Measurements from ENCODE around the gene MACROD1.

MACROD1 gene

DNA sequence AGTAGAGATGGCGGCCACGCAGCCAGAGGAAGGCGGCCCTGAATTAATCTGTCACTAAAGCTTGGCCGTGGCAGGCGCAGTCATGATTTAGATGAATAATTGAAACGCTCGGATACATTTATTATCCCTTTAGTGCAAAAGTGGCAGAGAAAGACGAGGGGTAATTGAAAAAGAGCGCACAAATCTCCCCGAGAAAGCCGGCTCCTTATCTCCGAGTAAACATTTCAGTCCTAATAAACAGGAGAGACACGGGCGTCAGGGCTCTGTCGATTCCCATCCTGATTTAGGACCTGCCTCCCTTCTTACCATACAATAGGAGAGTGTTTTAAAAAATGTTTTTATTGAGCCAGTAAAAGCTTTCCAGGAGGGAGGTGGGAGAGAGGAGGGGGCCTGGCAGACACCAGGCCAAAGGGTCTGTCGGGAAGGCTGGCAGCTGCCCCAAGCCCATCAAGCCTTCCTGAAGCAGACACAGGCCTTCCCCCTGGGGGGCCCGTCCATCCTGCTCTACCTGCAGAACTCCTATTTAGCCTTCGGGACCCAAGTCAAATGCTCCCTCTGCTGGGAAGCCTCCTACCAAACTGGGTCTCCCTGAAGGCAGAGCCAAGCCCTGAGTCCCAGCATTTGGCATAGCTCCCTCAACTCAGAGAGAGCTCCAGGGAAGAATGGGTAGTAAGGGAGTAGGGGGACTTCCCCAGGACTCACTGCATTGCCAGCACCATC, 156.8 kb downstream of the MACROD1 start:
- no peak for DNase-seq

DNA sequence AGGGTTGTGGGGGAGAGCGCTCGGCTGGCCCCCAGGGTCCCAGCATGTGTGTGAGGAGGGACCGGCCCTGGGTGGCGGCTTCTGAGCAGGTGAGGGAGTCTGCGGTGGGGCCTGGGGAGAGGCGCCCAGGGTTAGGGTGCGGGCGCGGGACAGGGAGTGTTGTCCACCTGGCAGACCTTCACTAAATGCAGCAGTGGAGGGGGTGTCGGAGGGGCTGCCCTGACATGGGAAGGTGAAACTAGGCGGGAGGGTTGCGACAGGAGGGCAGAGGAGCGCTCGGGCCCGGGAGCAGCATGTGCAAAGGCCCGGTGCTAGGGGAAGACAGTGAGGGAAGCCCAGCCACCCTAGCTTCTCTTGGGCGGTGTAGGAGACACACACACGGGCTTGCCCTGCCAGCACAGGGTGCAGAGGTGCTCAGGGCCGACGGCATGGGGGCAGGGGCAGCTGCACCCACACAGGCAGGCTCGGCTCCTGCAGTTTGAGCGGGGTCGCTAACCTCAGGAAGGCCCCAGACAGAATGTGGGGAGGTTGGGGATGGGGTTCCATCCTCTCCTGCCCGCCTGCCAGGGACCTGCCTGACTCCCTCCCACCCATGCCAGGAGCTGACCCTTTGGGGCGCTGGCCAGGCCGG, 157.5 kb downstream of the MACROD1 start:
- DNase-seq: no peak

GRCh38 chr11:64007629-64008282, 158.2 kb downstream of the MACROD1 start:
- peak; percentile 80 for DNase-seq

DNA sequence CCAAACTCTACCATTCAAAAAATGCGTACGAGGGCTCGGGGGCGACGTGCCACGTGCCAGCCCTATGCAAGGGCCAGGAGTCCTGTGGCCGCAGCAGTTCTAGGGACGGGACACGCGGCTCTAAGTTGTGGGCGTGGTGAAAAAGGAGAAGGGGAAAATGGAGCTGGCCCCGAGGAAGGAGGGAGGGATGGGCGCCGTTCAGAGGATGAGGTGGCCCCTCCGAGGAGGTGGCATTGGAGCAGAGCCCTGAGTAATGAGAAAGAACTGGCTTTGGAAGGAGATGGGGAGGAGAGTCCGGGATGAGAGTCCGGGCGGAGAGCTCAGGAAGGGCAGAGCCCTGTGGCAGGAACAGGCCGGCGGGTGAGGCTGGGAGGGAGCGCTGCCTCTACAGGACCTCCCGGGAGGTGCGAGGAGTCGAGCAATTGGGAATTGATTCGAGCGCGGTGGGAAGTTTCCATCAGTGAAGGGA, 158.7 kb downstream of the MACROD1 start:
- peak; percentile 59 for DNase-seq

GRCh38 chr11:64006398-64006797, 159.5 kb downstream of the MACROD1 start:
- no peak for DNase-seq

GRCh38 chr11:64005691-64006090, 160.2 kb downstream of the MACROD1 start:
- DNase-seq: no peak

DNA sequence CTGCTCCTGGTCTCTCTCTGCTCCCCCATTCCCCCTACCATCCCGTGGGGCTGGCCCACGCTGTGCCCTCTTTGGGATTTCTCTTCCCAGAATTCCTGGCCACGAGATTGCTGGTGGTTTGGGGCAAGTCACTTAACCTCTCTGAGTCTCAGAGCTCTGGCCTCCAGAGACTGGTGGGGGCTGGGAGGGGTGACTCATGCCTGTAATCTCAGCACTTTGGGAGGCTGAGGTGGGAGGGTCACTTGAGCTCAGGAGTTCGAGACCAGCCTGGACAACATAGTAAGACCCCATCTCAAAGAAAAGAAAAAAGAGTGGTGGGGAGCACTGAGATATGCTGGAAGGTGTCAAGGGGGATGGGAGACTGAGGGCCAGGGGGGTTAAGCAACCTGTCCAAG, 161.3 kb downstream of the MACROD1 start:
- DNase-seq: no peak

GRCh38 chr11:64003807-64004589, 161.9 kb downstream of the MACROD1 start:
- no peak for DNase-seq

DNA sequence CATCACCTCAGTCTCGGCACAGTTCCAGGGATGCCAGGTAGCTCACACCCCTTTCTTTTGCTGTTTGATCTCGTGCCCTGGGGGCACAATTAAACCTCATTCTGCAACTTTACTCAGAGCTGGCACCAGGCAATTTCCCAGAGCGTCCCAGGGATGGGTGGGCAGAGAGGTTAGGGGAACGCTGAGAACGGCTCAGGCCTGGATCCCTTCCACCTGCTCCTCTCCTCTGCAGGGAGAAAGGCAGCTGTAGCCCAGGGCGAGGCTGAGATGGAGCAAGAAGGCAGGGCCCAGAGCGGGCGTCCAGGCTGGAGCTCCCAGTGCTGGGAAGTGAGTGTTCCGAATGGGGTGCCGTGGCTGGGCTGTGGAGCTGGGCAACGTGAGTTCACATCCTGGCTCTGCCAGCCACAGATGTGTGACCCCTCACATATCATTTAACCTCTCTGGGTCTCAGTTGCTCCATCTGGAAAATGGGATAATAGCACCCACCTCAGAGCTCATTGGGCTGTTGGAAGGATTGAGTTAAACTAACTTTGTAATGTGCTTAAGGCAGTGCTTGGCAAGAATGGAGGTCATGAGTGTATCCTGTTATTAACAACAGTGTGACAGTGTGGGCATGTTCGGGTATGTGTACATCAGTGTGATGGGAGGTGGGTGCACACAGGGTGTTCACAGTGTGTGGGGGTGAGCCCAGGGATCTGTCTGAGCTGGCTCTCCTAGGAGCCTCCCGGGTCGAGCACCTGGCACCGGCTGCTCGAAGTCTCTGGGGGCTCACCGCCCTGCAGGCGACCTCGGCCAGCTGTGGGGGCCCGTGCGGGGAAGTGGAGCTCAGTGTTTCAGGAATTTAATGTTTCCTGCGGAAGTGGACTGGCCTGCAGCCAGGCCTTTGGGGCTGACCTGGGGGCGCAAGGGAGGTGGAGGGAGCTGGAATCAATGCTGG, 164.2 kb downstream of the MACROD1 start:
- DNase-seq: peak; percentile 87

GRCh38 chr11:64000740-64001483, 165.0 kb downstream of the MACROD1 start:
- no peak for DNase-seq

- DNase-seq: peak; percentile 85
Measured at GRCh38 chr11:64000026-64000739, 165.7 kb downstream of the MACROD1 start.

- DNase-seq: peak; percentile 70
Measured at GRCh38 chr11:63999349-64000025, 166.4 kb downstream of the MACROD1 start.

- DNase-seq: peak; percentile 48
Measured at GRCh38 chr11:63998558-63999348, 167.2 kb downstream of the MACROD1 start.

- DNase-seq: no peak
Measured at GRCh38 chr11:63997801-63998337, 168.0 kb downstream of the MACROD1 start.

GRCh38 chr11:63997104-63997700, 168.7 kb downstream of the MACROD1 start:
- no peak for DNase-seq

- DNase-seq: no peak
Measured at GRCh38 chr11:63996512-63996911, 169.4 kb downstream of the MACROD1 start.

DNA sequence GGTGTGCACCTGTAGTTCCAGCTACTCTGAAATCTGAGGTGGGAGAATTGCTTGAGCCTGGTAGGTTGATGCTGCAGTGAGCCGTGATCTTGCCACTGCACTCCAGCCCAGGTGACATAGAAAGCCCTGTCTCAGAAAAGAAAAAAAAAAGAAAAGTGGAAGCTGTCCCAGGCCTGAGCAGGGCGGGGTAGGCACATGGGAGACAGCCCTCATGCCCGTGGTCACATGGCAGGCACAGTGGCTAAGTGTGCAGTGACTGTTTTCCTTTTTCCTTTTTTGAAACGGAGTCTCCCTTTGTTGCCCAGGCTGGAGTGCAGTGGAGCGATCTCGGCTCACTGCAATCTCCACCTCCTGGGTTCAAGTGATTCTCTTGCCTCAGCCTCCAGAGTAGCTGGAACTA, 171.9 kb downstream of the MACROD1 start:
- DNase-seq: no peak

GRCh38 chr11:63993100-63993499, 172.8 kb downstream of the MACROD1 start:
- no peak for DNase-seq
